ENCODE results near the gene RASL12. TPM values are rescaled to one million over a fixed set of nuclear protein-coding genes. Genes with fewer than 3 reads are reported as not detected.

RASL12 gene
- total RNA-seq, 1 donor, result 0.36 TPM

GRCh38 chr15:65081758-65082157 is 14.0 kb upstream of the RASL12 start:
- no peaks in the 10 kb centered on the region for H3K4me1 ChIP-seq (ENCODE audit: insufficient read depth, low read length)

GRCh38 chr15:65081270-65081669 is 13.5 kb upstream of the RASL12 start:
- Histone ChIP-seq H3K9me3 (ENCODE audit: low read depth, low read length) (no peaks in the 10 kb centered on the region), H3K36me3 (ENCODE audit: insufficient read depth, low read length) (no peaks in the 10 kb centered on the region), H4K20me1 (ENCODE audit: insufficient read depth, low read length) (no peaks in the 10 kb centered on the region), H2AFZ (ENCODE audit: low read length) (no peak overlapping the region), H3K27ac (ENCODE audit: low read depth, low read length) (no peak overlapping the region), H3K4me1 (ENCODE audit: insufficient read depth, low read length) (no peaks in the 10 kb centered on the region), H3K4me2 (ENCODE audit: insufficient read depth, low read length) (no peak overlapping the region), H3K4me3 (ENCODE audit: insufficient read depth, low read length) (no peak overlapping the region), H3K27me3 (ENCODE audit: insufficient read depth, low read length) (peaks cover 37% of the 10 kb centered on the region), H3K79me2 (ENCODE audit: insufficient read depth, low read length) (no peaks in the 10 kb centered on the region)
- no peak for TF ChIP-seq CTCF (IDR thresholded peaks at IDR 0.05; ENCODE audit: extremely low read depth, low read depth, low read length)
- no peak for DNase-seq (ENCODE audit: insufficient read length, low spot score, missing footprints)

More at GRCh38 chr15:65081758-65082157, 14.0 kb upstream of the RASL12 start:
- no peak overlapping the region for H2AFZ ChIP-seq (ENCODE audit: low read length)
- DNase-seq (ENCODE audit: insufficient read length, low spot score, missing footprints), result no peak
- no peaks in the 10 kb centered on the region for H4K20me1 ChIP-seq (ENCODE audit: insufficient read depth, low read length)
- H3K4me2 ChIP-seq (ENCODE audit: insufficient read depth, low read length), result no peak overlapping the region
- no peaks in the 10 kb centered on the region for H3K9me3 ChIP-seq (ENCODE audit: low read depth, low read length)
- no peak overlapping the region for H3K4me3 ChIP-seq (ENCODE audit: insufficient read depth, low read length)
- H3K79me2 ChIP-seq (ENCODE audit: insufficient read depth, low read length), result no peaks in the 10 kb centered on the region
- peaks cover 38% of the 10 kb centered on the region for H3K27me3 ChIP-seq (ENCODE audit: insufficient read depth, low read length)
- H3K36me3 ChIP-seq (ENCODE audit: insufficient read depth, low read length), result no peaks in the 10 kb centered on the region
- H3K27ac ChIP-seq (ENCODE audit: low read depth, low read length), result no peak overlapping the region
- TF ChIP-seq CTCF (IDR thresholded peaks at IDR 0.05; ENCODE audit: extremely low read depth, low read depth, low read length), result no peak

GRCh38 chr15:65079580-65079979 is 11.8 kb upstream of the RASL12 start:
- Histone ChIP-seq H3K4me1 (ENCODE audit: insufficient read depth, low read length) (no peaks in the 10 kb centered on the region), H3K36me3 (ENCODE audit: insufficient read depth, low read length) (no peaks in the 10 kb centered on the region), H3K27me3 (ENCODE audit: insufficient read depth, low read length) (peaks cover 25% of the 10 kb centered on the region), H4K20me1 (ENCODE audit: insufficient read depth, low read length) (no peaks in the 10 kb centered on the region), H3K4me2 (ENCODE audit: insufficient read depth, low read length) (no peak overlapping the region), H2AFZ (ENCODE audit: low read length) (no peak overlapping the region), H3K9me3 (ENCODE audit: low read depth, low read length) (no peaks in the 10 kb centered on the region), H3K27ac (ENCODE audit: low read depth, low read length) (no peak overlapping the region), H3K4me3 (ENCODE audit: insufficient read depth, low read length) (no peak overlapping the region), H3K79me2 (ENCODE audit: insufficient read depth, low read length) (no peaks in the 10 kb centered on the region)
- TF ChIP-seq CTCF (IDR thresholded peaks at IDR 0.05; ENCODE audit: extremely low read depth, low read depth, low read length), result no peak
- DNase-seq (ENCODE audit: insufficient read length, low spot score, missing footprints), result no peak

- H3K79me2 ChIP-seq (ENCODE audit: insufficient read depth, low read length), result no peaks in the 10 kb centered on the region
Observed at GRCh38 chr15:65077981-65078352, 10.2 kb upstream of the RASL12 start.

More at GRCh38 chr15:65077981-65078352, 10.2 kb upstream of the RASL12 start:
- Histone ChIP-seq H3K4me3 (ENCODE audit: insufficient read depth, low read length) (no peak overlapping the region), H3K27ac (ENCODE audit: low read depth, low read length) (no peak overlapping the region), H2AFZ (ENCODE audit: low read length) (peak overlapping the region; percentile 14), H3K27me3 (ENCODE audit: insufficient read depth, low read length) (peaks cover 12% of the 10 kb centered on the region), H3K4me2 (ENCODE audit: insufficient read depth, low read length) (no peak overlapping the region), H3K9me3 (ENCODE audit: low read depth, low read length) (no peaks in the 10 kb centered on the region), H3K36me3 (ENCODE audit: insufficient read depth, low read length) (no peaks in the 10 kb centered on the region), H4K20me1 (ENCODE audit: insufficient read depth, low read length) (no peaks in the 10 kb centered on the region), H3K4me1 (ENCODE audit: insufficient read depth, low read length) (no peaks in the 10 kb centered on the region)
- DNase-seq (ENCODE audit: insufficient read length, low spot score, missing footprints), result peak; percentile 97
- TF ChIP-seq CTCF (IDR thresholded peaks at IDR 0.05; ENCODE audit: extremely low read depth, low read depth, low read length), result peak; percentile 47
